ENCODE results near the gene NEK3.
"Not testable (repeated sequence)": the region's sequence is repeated elsewhere in the genome, so short reads cannot be mapped to it uniquely, and the experiment has no call there.

The NEK3 gene

GRCh38 chr13:52112591-52112990 lies 46.8 kb downstream of the NEK3 start:
- DNase-seq = no peak

- DNase-seq = no peak
These were observed 50.2 kb downstream of the NEK3 start for GRCh38 chr13:52109116-52109670.

- no peak for DNase-seq
These were observed 53.6 kb downstream of the NEK3 start for GRCh38 chr13:52105841-52106240.

- no peak for DNase-seq
These were observed 54.8 kb downstream of the NEK3 start for GRCh38 chr13:52104624-52105023.

GRCh38 chr13:52103386-52103785 lies 56.0 kb downstream of the NEK3 start:
- DNase-seq = no peak

- not testable (repeated sequence) for DNase-seq
These were observed 57.0 kb downstream of the NEK3 start for GRCh38 chr13:52102423-52102822.

GRCh38 chr13:52097197-52097596 lies 62.2 kb downstream of the NEK3 start:
- no peak for DNase-seq

- no peak for DNase-seq
These were observed 62.6 kb downstream of the NEK3 start for GRCh38 chr13:52096748-52097147.

- no peak for DNase-seq
These were observed 63.3 kb downstream of the NEK3 start for GRCh38 chr13:52096062-52096461.

GRCh38 chr13:52092087-52092486 lies 67.3 kb downstream of the NEK3 start:
- no peak for DNase-seq

GRCh38 chr13:52091473-52091872 lies 67.9 kb downstream of the NEK3 start:
- DNase-seq = no peak

- no peak for DNase-seq
These were observed 74.0 kb downstream of the NEK3 start for GRCh38 chr13:52085421-52085820.

- not testable (repeated sequence) for DNase-seq
These were observed 74.4 kb downstream of the NEK3 start for GRCh38 chr13:52084981-52085380.

Data from NCI-H2171 treated with DMSO at 0.1 percent for 48 hours (cell line).